HUES6 (cell line): ENCODE data around the gene STIMATE.

Experiments used
- H3K27ac ChIP-seq: 2 replicates; pipeline ENCODE4 v1.7.0; 2013; ENCODE audit warnings: low read depth, mild to moderate bottlenecking, low read length, inconsistent platforms
- H3K27me3 ChIP-seq: 2 replicates; pipeline ENCODE4 v1.6.1; 2013; ENCODE audit warnings: low read length; ENCODE audit not compliant: control insufficient read depth, insufficient read depth
- H3K36me3 ChIP-seq: 2 replicates; pipeline ENCODE4 v1.6.1; 2013; ENCODE audit warnings: low read length; ENCODE audit not compliant: control insufficient read depth, insufficient read depth
- H3K4me1 ChIP-seq: 2 replicates; pipeline ENCODE4 v1.6.1; 2013; ENCODE audit warnings: low read length; ENCODE audit not compliant: control insufficient read depth, insufficient read depth
- H3K4me3 ChIP-seq: 2 replicates; pipeline ENCODE4 v1.5.1; 2013; ENCODE audit warnings: low read depth, low read length
- H3K9ac ChIP-seq: one replicate; pipeline ENCODE4 v1.6.1; 2013; ENCODE audit warnings: mild to moderate bottlenecking, low read length
- H3K9me3 ChIP-seq: 2 replicates; pipeline ENCODE4 v1.6.1; 2013; ENCODE audit warnings: low read depth, low read length; ENCODE audit not compliant: control insufficient read depth, insufficient read depth

The STIMATE gene

GRCh38 chr3:52842424-52842823, 54.9 kb downstream of the STIMATE start:
- H3K9ac ChIP-seq, result no peak overlapping the region
- H3K27me3 ChIP-seq, result no peaks in the 10 kb centered on the region
- no peak overlapping the region for H3K4me3 ChIP-seq
- no peak overlapping the region for H3K27ac ChIP-seq
- no peaks in the 10 kb centered on the region for H3K4me1 ChIP-seq
- no peaks in the 10 kb centered on the region for H3K9me3 ChIP-seq
- H3K36me3 ChIP-seq, result peaks cover 22% of the 10 kb centered on the region

- no peaks in the 10 kb centered on the region for H3K9me3 ChIP-seq
- H3K27me3 ChIP-seq, result no peaks in the 10 kb centered on the region
- no peak overlapping the region for H3K4me3 ChIP-seq
- H3K4me1 ChIP-seq, result no peaks in the 10 kb centered on the region
- H3K36me3 ChIP-seq, result peaks cover 18% of the 10 kb centered on the region
- H3K9ac ChIP-seq, result no peak overlapping the region
- H3K27ac ChIP-seq, result no peak overlapping the region
These were observed 55.4 kb downstream of the STIMATE start for GRCh38 chr3:52841981-52842340.

GRCh38 chr3:52841211-52841980, 56.0 kb downstream of the STIMATE start:
- no peaks in the 10 kb centered on the region for H3K27me3 ChIP-seq
- H3K9ac ChIP-seq, result no peak overlapping the region
- H3K9me3 ChIP-seq, result no peaks in the 10 kb centered on the region
- H3K36me3 ChIP-seq, result peaks cover 18% of the 10 kb centered on the region
- H3K4me3 ChIP-seq, result no peak overlapping the region
- H3K27ac ChIP-seq, result no peak overlapping the region
- no peaks in the 10 kb centered on the region for H3K4me1 ChIP-seq

- Histone ChIP-seq H3K4me3 (no peak overlapping the region), H3K36me3 (peaks cover 23% of the 10 kb centered on the region), H3K9ac (no peak overlapping the region), H3K27me3 (no peaks in the 10 kb centered on the region), H3K4me1 (peaks cover 5% of the 10 kb centered on the region; the same call in 1 of the 2 replicates), H3K27ac (no peak overlapping the region), H3K9me3 (no peaks in the 10 kb centered on the region)
These were observed 57.3 kb downstream of the STIMATE start for GRCh38 chr3:52839892-52840545.

GRCh38 chr3:52839268-52839575, 58.1 kb downstream of the STIMATE start:
- Histone ChIP-seq H3K36me3 (peaks cover 23% of the 10 kb centered on the region), H3K4me3 (no peak overlapping the region), H3K9ac (no peak overlapping the region), H3K9me3 (no peaks in the 10 kb centered on the region), H3K27me3 (no peaks in the 10 kb centered on the region), H3K27ac (no peak overlapping the region), H3K4me1 (peaks cover 9% of the 10 kb centered on the region; the same call in 1 of the 2 replicates)

GRCh38 chr3:52838561-52839267, 58.6 kb downstream of the STIMATE start:
- Histone ChIP-seq H3K36me3 (peaks cover 23% of the 10 kb centered on the region), H3K27ac (no peak overlapping the region), H3K4me3 (no peak overlapping the region), H3K9ac (no peak overlapping the region), H3K4me1 (peaks cover 9% of the 10 kb centered on the region; the same call in 1 of the 2 replicates), H3K9me3 (no peaks in the 10 kb centered on the region), H3K27me3 (no peaks in the 10 kb centered on the region)

GRCh38 chr3:52836986-52837385, 60.4 kb downstream of the STIMATE start:
- Histone ChIP-seq H3K36me3 (peaks cover 17% of the 10 kb centered on the region), H3K27ac (no peak overlapping the region), H3K4me3 (no peak overlapping the region), H3K9ac (no peak overlapping the region), H3K4me1 (peaks cover 9% of the 10 kb centered on the region; the same call in 1 of the 2 replicates), H3K27me3 (no peaks in the 10 kb centered on the region), H3K9me3 (no peaks in the 10 kb centered on the region)

- Histone ChIP-seq H3K27ac (no peak overlapping the region), H3K9ac (no peak overlapping the region), H3K36me3 (peaks cover 14% of the 10 kb centered on the region), H3K4me1 (peaks cover 9% of the 10 kb centered on the region; the same call in 1 of the 2 replicates), H3K4me3 (no peak overlapping the region), H3K27me3 (no peaks in the 10 kb centered on the region), H3K9me3 (no peaks in the 10 kb centered on the region)
These were observed 60.9 kb downstream of the STIMATE start for GRCh38 chr3:52836471-52836845.

- Histone ChIP-seq H3K27me3 (no peaks in the 10 kb centered on the region), H3K4me1 (peaks cover 9% of the 10 kb centered on the region; the same call in 1 of the 2 replicates), H3K27ac (no peak overlapping the region), H3K36me3 (peaks cover 10% of the 10 kb centered on the region; the same call in 1 of the 2 replicates), H3K9me3 (no peaks in the 10 kb centered on the region), H3K4me3 (no peak overlapping the region), H3K9ac (no peak overlapping the region)
These were observed 61.4 kb downstream of the STIMATE start for GRCh38 chr3:52835766-52836470.

GRCh38 chr3:52834871-52835501, 62.4 kb downstream of the STIMATE start, which contains the start of gene MUSTN1:
Gene MUSTN1, minus strand, starts transcription at chr3:52835019. Its CDS starts 71 bp downstream, at chr3:52834948.
- Histone ChIP-seq H3K9ac (no peak within 1 kb of the TSS), H3K4me3 (no peak within 1 kb of the TSS), H3K36me3 (0 out of 2 replicates have a peak, but pooled peaks cover 8% of the 10 kb centered on the region), H3K9me3 (no peaks in the 10 kb centered on the region), H3K27me3 (no peaks in the 10 kb centered on the region), H3K4me1 (peaks cover 9% of the 10 kb centered on the region; the same call in 1 of the 2 replicates), H3K27ac (no peak within 1 kb of the TSS)
